GM12892 (cell line): ENCODE results near the gene PLAGL2.

ENCODE experiments used
- POLR2A ChIP-seq: IDR thresholded peaks from 2 replicates; pipeline ENCODE4 v1.6.1; 2011; ENCODE audit warnings: low read depth, low read length, control low read depth
- POLR2AphosphoS5 ChIP-seq: IDR thresholded peaks from 2 replicates; pipeline ENCODE4 v1.6.1; 2011; ENCODE audit warnings: low read depth, low read length, control low read depth
- TAF1 ChIP-seq: IDR thresholded peaks from 2 replicates; pipeline ENCODE4 v1.6.1; 2011; ENCODE audit warnings: low read depth, mild to moderate bottlenecking, control low read depth, low read length, borderline replicate concordance

- TF ChIP-seq POLR2AphosphoS5 (no peak), POLR2A (no peak), TAF1 (no peak)
These were observed 55.0 kb downstream of the PLAGL2 start for GRCh38 chr20:32152421-32153155.
